HG02885 (cell line): Measurements from ENCODE around the gene NTHL1.

Experiments used
- ATAC-seq: cut with Tn5 transposase; IDR thresholded peaks from one replicate; pipeline ENCODE4 v1.9.1; 2021; ENCODE audit warnings: mild to moderate bottlenecking; ENCODE audit not compliant: unreplicated experiment, poor library complexity

Gene NTHL1

GRCh38 chr16:2084895-2085625 is 37.4 kb upstream of the NTHL1 start:
- no peak for ATAC-seq

- no peak for ATAC-seq
Measured at GRCh38 chr16:2083876-2084780, 36.5 kb upstream of the NTHL1 start.

GRCh38 chr16:2083409-2083808 is 35.8 kb upstream of the NTHL1 start:
- ATAC-seq = no peak

GRCh38 chr16:2082983-2083364 is 35.3 kb upstream of the NTHL1 start:
- no peak for ATAC-seq

GRCh38 chr16:2082171-2082982 is 34.7 kb upstream of the NTHL1 start:
- ATAC-seq = no peak

GRCh38 chr16:2081201-2082084 is 33.8 kb upstream of the NTHL1 start:
- no peak for ATAC-seq

- no peak for ATAC-seq
Measured at GRCh38 chr16:2079991-2080390, 32.4 kb upstream of the NTHL1 start.

- no peak for ATAC-seq
Measured at GRCh38 chr16:2079311-2079800, 31.7 kb upstream of the NTHL1 start.

- no peak for ATAC-seq
Measured at GRCh38 chr16:2078691-2079090, 31.1 kb upstream of the NTHL1 start.

- ATAC-seq = no peak
Measured at GRCh38 chr16:2078096-2078495, 30.5 kb upstream of the NTHL1 start.

- no peak for ATAC-seq
Measured at GRCh38 chr16:2077696-2078095, 30.1 kb upstream of the NTHL1 start.

GRCh38 chr16:2077016-2077415 is 29.4 kb upstream of the NTHL1 start:
- no peak for ATAC-seq

GRCh38 chr16:2076072-2076865 is 28.6 kb upstream of the NTHL1 start:
- ATAC-seq = no peak

- no peak for ATAC-seq
Measured at GRCh38 chr16:2075631-2076030, 28.0 kb upstream of the NTHL1 start.

GRCh38 chr16:2074071-2074470 is 26.4 kb upstream of the NTHL1 start:
- no peak for ATAC-seq

- ATAC-seq = no peak
Measured at GRCh38 chr16:2072926-2073325, 25.3 kb upstream of the NTHL1 start.

- no peak for ATAC-seq
Measured at GRCh38 chr16:2071454-2072202, 24.0 kb upstream of the NTHL1 start.
